Left lung (tissue), 10 donors: ENCODE results near the gene CLEC18C. TPM values are rescaled to one million over a fixed set of nuclear protein-coding genes. Genes with fewer than 3 reads are reported as not detected.
"Not testable (repeated sequence)": the region's sequence is repeated elsewhere in the genome, so short reads cannot be mapped to it uniquely, and the experiment has no call there.

Experiments used
- ATAC-seq: fragments of 200-7000 bp; cut with Tn5 transposase; one replicate; pipeline ENCODE4 v1.9.1; 2020; ENCODE audit warnings: moderate library complexity
- DNase-seq, 4 donors: peaks; one replicate each; pipeline ENCODE4 v3.0.0-alpha.2; 2013 to 2020
- H3K27ac ChIP-seq, 2 donors: fragments of 200-600 bp; sonication (generic) in 1 of 2; one replicate each; pipeline versions ENCODE4 v1.5.0 to v1.8.0; 2020 to 2021
- H3K27me3 ChIP-seq, 2 donors: fragments of 200-600 bp; sonication (generic) in 1 of 2; one replicate each; pipeline versions ENCODE4 v1.5.0 to v1.8.0; 2020 to 2021
- H3K36me3 ChIP-seq, 2 donors: fragments of 200-600 bp; sonication (generic) in 1 of 2; one replicate each; pipeline versions ENCODE4 v1.5.0 to v1.8.0; 2020 to 2021
- H3K4me1 ChIP-seq, 2 donors: fragments of 200-600 bp; one replicate each; pipeline ENCODE4 v1.8.0; 2021
- H3K4me3 ChIP-seq, 2 donors: fragments of 200-600 bp; sonication (generic) in 1 of 2; one replicate each; pipeline versions ENCODE4 v1.5.0 to v1.8.0; 2020 to 2021; ENCODE audit warnings: mild to moderate bottlenecking in 1 of 2
- H3K9me3 ChIP-seq, 2 donors: fragments of 200-600 bp; sonication (generic) in 1 of 2; one replicate each; pipeline versions ENCODE4 v1.5.0 to v1.8.0; 2020 to 2021
- intact Hi-C, 2 donors: fragments of 100-400 bp; cut with DNase I; formaldehyde crosslinking; loops; one replicate each; pipeline versions ENCODE4 v1.11.2 to v1.14.2; 2022
- polyA plus RNA-seq, 6 donors: library from polyadenylated mRNA; unstranded; fragments of 120-200 nt; gene quantifications; one replicate each; pipeline ENCODE4 v1.2.1, GENCODE V29; 2013; ENCODE audit not compliant: insufficient read length in 6 of 6
- total RNA-seq, 2 donors: library from RNA; stranded (reverse); fragmentation: NEBNext Ultra II Directional; extraction: Animal tissue kit (Norgen Biotek cat#: 25700); gene quantifications; one replicate each; pipeline ENCODE4 v1.2.1, GENCODE V29; 2021
- TF ChIP-seq, protein P1 (sequence below), 2 donors: fragments of 200-600 bp; sonication (generic) in 1 of 2; IDR thresholded peaks; one replicate each; pipeline versions ENCODE4 v1.5.0 to v1.8.0; 2021; ENCODE audit warnings: antibody characterized with exemption in 2 of 2
- donor health status: DM: no; HTN: yes; CAD: no.
- donor health status: DM: no; HTN: no; CAD: no.

The CLEC18C gene
- total and polyA plus RNA-seq, 8 donors: 0.13 to 0.66 (median 0.15) TPM; not detected in 3

- Histone ChIP-seq H3K36me3 (peaks cover 0 to 75% of the 10 kb centered on the region in 2 donors), H3K4me3 (no peak overlapping the region), H3K27ac (no peak overlapping the region), H3K27me3 (no peaks in the 10 kb centered on the region), H3K4me1 (no peaks in the 10 kb centered on the region), H3K9me3 (no peaks in the 10 kb centered on the region)
- DNase-seq (peak in 1 of 4 donors; percentile 18), ATAC-seq (no peak)
- TF ChIP-seq, protein P1, sequence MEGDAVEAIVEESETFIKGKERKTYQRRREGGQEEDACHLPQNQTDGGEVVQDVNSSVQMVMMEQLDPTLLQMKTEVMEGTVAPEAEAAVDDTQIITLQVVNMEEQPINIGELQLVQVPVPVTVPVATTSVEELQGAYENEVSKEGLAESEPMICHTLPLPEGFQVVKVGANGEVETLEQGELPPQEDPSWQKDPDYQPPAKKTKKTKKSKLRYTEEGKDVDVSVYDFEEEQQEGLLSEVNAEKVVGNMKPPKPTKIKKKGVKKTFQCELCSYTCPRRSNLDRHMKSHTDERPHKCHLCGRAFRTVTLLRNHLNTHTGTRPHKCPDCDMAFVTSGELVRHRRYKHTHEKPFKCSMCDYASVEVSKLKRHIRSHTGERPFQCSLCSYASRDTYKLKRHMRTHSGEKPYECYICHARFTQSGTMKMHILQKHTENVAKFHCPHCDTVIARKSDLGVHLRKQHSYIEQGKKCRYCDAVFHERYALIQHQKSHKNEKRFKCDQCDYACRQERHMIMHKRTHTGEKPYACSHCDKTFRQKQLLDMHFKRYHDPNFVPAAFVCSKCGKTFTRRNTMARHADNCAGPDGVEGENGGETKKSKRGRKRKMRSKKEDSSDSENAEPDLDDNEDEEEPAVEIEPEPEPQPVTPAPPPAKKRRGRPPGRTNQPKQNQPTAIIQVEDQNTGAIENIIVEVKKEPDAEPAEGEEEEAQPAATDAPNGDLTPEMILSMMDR (IDR thresholded peaks at IDR 0.05): no peak
- intact Hi-C loops: no loop called here
These were observed 13.2 kb upstream of the CLEC18C start for GRCh38 chr16:70160388-70160787.

- DNase-seq: peak in 1 of 4 donors; percentile 54
These were observed 12.8 kb upstream of the CLEC18C start for GRCh38 chr16:70160821-70161220.

DNA sequence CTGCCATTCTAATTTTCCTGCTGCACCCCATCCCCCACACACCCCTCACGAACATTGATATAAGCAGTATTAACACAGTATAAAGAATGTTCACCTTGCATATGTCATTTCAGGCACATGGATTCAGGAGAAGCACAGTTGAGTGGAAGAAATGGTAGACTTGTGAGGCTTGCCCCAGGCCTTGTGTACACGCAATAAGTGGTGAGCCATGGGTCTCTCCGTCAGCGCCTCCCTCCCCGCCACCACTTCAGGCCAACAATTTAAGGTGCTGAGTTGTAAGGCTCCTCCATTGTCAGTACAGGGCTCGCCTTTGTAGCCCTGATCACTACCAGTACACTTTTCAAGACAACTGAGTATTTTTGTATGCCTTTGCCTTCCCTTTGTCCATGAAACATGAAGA lies 12.2 kb upstream of the CLEC18C start:
- H3K27ac ChIP-seq: no peak overlapping the region
- no peaks in the 10 kb centered on the region for H3K4me1 ChIP-seq
- H3K27me3 ChIP-seq: no peaks in the 10 kb centered on the region
- TF ChIP-seq, protein P1 (IDR thresholded peaks at IDR 0.05): no peak
- intact Hi-C loops: no loop called here
- H3K9me3 ChIP-seq: no peaks in the 10 kb centered on the region
- peaks cover 0 to 66% of the 10 kb centered on the region in 2 donors for H3K36me3 ChIP-seq
- peak; percentile 29 for ATAC-seq
- DNase-seq: peak in 1 of 4 donors; percentile 43
- H3K4me3 ChIP-seq: no peak overlapping the region

More at GRCh38 chr16:70160821-70161220, 12.8 kb upstream of the CLEC18C start:
- TF ChIP-seq, protein P1 (IDR thresholded peaks at IDR 0.05): no peak
- H3K9me3 ChIP-seq: no peaks in the 10 kb centered on the region
- ATAC-seq: no peak
- intact Hi-C loops: no loop called here
- H3K4me1 ChIP-seq: no peaks in the 10 kb centered on the region
- H3K4me3 ChIP-seq: no peak overlapping the region
- H3K36me3 ChIP-seq: peaks cover 0 to 71% of the 10 kb centered on the region in 2 donors
- H3K27ac ChIP-seq: no peak overlapping the region
- H3K27me3 ChIP-seq: no peaks in the 10 kb centered on the region

DNA sequence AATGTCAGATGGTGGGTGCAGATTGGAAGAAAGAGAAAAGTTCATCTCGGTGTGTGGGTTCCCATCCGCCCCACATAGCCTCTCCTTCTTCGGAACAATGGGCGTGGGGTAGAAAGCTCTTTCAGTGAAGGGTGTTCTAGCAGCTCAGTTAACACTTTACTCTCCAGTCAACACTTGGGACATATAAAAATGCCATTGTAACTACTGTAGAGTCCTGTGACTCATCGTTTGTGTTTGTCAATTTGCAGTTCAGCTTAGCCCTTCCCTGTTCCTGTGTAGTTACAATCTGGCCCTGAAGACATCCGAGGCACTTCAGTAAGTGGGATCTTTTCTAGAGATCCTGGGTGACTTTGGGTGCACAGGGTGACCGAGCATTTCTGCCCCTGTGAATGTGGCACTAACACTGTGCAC lies 11.5 kb upstream of the CLEC18C start:
- intact Hi-C loops: no loop called here
- no peaks in the 10 kb centered on the region for H3K9me3 ChIP-seq
- DNase-seq (no peak), ATAC-seq (peak; percentile 54)
- no peaks in the 10 kb centered on the region for H3K4me1 ChIP-seq
- TF ChIP-seq, protein P1 (IDR thresholded peaks at IDR 0.05): no peak
- peaks cover 0 to 59% of the 10 kb centered on the region in 2 donors for H3K36me3 ChIP-seq
- H3K27ac ChIP-seq: no peak overlapping the region
- H3K27me3 ChIP-seq: no peaks in the 10 kb centered on the region
- no peak overlapping the region for H3K4me3 ChIP-seq

GRCh38 chr16:70163596-70163995 lies 10.0 kb upstream of the CLEC18C start:
- ATAC-seq (no peak), DNase-seq (peak in 1 of 4 donors; percentile 75)
- peaks cover 0 to 43% of the 10 kb centered on the region in 2 donors for H3K36me3 ChIP-seq
- no peaks in the 10 kb centered on the region for H3K9me3 ChIP-seq
- no peaks in the 10 kb centered on the region for H3K4me1 ChIP-seq
- H3K27me3 ChIP-seq: no peaks in the 10 kb centered on the region
- no peak overlapping the region for H3K4me3 ChIP-seq
- TF ChIP-seq, protein P1 (IDR thresholded peaks at IDR 0.05): no peak
- H3K27ac ChIP-seq: no peak overlapping the region
- intact Hi-C loops: no loop called here

- intact Hi-C loops, ATAC-seq: not testable (repeated sequence)
These were observed 6.9 kb upstream of the CLEC18C start for GRCh38 chr16:70166688-70167087.

GRCh38 chr16:70173916-70174315 lies 329 bp downstream of the CLEC18C start:
- peak; percentile 20 for ATAC-seq

More at GRCh38 chr16:70166688-70167087, 6.9 kb upstream of the CLEC18C start:
- H3K4me3 ChIP-seq, H3K4me1 ChIP-seq, H3K27ac ChIP-seq, H3K9me3 ChIP-seq, H3K27me3 ChIP-seq: not testable (repeated sequence)
- peaks cover 0 to 12% of the 10 kb centered on the region in 2 donors for H3K36me3 ChIP-seq
- DNase-seq: peak in 1 of 4 donors; percentile 17

DNA sequence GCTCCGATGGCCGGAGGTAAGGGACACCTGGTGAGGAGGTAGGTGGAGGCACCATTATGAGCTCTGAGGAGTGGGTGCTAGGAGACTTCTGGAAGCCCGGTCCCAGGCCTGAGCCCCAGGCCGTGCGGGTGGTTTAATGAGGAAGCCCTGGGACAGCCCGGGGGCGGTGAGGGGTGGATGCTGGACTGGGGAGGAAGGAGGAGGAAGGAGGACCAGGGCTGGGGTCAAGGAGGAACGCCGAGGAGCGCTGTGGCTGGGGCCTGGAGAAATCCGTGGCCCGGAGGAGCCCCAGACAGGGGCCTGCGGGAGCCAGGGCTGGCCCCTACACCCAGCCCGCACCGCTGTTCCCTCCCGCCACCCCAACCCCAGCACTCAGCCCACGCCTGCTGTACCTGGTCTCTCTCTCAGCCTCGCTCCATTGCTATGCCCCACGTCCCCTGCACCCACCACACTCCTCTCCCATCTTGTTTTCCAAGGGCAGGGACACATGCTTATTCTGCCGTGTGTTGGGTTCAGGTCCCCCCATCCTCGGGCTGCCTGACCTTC lies 873 bp downstream of the CLEC18C start:
- H3K36me3 ChIP-seq, H3K27me3 ChIP-seq, H3K4me1 ChIP-seq, H3K9me3 ChIP-seq, DNase-seq, H3K27ac ChIP-seq, intact Hi-C loops, H3K4me3 ChIP-seq: not testable (repeated sequence)
- peak; percentile 15 for ATAC-seq

More at GRCh38 chr16:70173916-70174315, 329 bp downstream of the CLEC18C start:
- intact Hi-C loops, DNase-seq, H3K9me3 ChIP-seq, H3K36me3 ChIP-seq, H3K4me1 ChIP-seq, H3K27ac ChIP-seq, H3K27me3 ChIP-seq, H3K4me3 ChIP-seq: not testable (repeated sequence)
